ENCODE measurements around the gene PRR11. TPM values are rescaled to one million over a fixed set of nuclear protein-coding genes. Genes with fewer than 3 reads are reported as not detected.
"Not testable (repeated sequence)": the region's sequence is repeated elsewhere in the genome, so short reads cannot be mapped to it uniquely, and the experiment has no call there.

The PRR11 gene
- 29.4 and 32.5 TPM in 2 replicates for total RNA-seq (2014; rRNA removed; shearing (Covaris generic))

GRCh38 chr17:59155439-59156177 lies at the start of gene PRR11:
TSS of gene PRR11 (plus strand) at chr17:59155746. CDS start at chr17:59169753, 14,007 bp downstream.
- DNase-seq (ENCODE audit: low spot score), result peak; percentile 100

DNA sequence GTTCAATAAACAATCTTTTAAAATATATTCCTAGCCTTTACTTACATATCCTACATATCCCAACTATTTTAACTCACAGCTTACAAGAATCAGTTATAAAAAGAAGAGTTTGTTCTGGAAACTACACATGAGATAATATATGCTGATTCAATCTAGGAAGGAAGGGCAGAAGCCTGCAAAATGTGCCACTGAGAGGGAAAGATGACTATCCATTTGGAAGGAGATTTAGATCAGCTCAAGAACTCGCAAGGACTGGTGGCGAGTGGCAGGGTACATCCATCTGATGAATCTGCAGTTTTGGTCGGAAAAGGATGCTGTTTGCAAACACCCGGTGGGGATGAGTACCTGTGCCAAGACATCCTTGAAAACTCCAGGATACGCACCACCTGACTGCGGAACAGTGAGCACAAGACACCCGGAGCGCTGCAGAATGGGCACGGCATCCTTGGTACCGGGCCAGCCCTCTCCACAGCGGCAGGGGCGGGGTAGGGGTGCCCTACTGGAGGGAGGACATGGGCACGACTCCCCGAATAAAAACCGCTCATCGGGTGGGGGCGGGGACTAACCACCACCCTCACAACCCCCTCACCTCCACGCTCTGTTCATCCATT lies 49.6 kb upstream of the PRR11 start:
- DNase-seq (ENCODE audit: low spot score), result peak; percentile 64

- peak; percentile 98 for DNase-seq (ENCODE audit: low spot score)
Measured at GRCh38 chr17:59106463-59107305, 48.9 kb upstream of the PRR11 start, which contains the start of gene TRIM37. TSS of gene TRIM37 (minus strand) at chr17:59106880. CDS start at chr17:59106461, 419 bp downstream.

GRCh38 chr17:59107306-59107670 lies 48.3 kb upstream of the PRR11 start:
- no peak for DNase-seq (ENCODE audit: low spot score)

GRCh38 chr17:59108400-59109102 lies 47.0 kb upstream of the PRR11 start:
- no peak for DNase-seq (ENCODE audit: low spot score)

DNA sequence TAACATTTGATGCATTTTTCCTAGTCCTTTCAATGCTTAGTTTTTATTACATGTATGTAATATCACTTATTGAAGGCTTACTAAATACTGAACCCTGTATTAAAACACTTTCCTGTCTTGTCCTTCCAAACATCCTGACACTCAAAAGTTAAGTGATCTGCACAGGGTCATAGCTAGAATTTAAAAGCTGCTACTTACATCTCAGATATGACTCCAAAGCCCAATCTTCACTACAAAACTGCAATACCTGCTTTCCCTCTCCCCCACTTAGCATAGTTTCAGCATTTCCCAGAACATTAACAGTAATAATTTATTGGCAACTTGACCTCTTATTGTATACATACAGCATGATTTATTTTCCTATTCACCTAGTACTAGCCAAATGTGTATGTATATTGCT lies 44.6 kb upstream of the PRR11 start:
- DNase-seq (ENCODE audit: low spot score), result no peak

- no peak for DNase-seq (ENCODE audit: low spot score)
Measured at GRCh38 chr17:59111539-59111938, 44.0 kb upstream of the PRR11 start.

DNA sequence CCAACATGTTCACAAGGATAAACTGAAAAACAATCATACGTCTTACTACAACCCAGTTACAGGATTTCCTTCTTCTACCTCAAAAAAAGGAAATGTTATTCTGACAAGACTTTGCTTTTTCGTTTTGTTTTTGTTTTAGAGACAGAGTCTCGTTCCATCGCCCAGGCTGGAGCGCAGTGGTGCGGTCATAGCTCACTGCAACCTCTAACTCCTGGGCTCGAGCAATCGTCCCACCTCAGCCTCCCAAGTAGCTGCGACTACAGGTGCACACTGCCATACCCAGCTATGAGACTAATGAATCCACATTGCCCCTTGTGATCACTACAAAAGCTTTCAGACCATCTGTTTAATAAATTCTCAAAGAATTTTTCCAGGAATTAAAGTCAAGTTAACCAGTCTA lies 40.1 kb upstream of the PRR11 start:
- no peak for DNase-seq (ENCODE audit: low spot score)

DNA sequence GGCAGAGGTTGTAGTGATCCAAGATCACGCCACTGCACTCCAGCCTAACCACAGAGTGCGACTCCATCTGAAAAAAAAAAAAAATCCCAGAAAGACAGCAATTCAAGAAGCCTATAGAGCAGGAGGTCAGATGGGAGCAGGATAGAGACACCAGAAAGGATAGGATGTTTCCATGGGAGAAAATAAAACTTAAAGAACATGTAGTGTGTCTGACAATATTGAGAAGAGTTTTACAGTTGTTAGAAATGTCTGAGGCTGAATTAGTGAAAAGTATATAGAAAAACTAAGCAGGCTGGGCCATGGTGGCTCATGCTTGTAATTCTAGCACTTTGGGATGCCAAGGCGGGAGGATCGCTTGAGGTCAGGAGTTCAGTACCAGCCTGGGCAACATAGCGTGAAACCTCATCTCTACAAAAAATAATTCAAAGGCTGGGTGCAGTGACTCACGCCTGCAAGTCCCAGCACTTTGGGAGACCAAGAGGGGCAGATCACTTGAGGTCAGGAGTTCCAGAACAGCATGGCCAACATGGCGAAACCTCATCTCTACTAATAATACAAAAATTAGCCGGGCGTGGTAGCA lies 33.6 kb upstream of the PRR11 start:
- no peak for DNase-seq (ENCODE audit: low spot score)

DNA sequence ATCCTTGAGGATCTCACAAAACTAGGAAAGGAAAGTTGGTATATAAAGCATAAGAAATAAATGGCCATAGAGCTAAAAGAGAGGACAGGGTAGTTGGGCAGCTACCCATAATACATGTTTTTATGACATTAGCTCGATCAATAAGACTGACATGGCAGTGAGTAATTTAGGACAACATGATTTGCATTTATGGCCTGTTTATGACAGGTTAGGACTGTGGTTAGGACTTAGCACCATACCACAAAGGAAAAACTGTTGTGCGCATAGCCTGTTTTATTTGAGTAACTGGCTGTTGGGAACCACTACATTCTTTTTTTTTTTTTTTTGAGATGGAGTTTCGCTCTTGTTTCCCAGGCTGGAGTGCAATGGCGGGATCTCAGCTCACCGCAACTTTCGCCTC lies 30.9 kb upstream of the PRR11 start:
- no peak for DNase-seq (ENCODE audit: low spot score)

DNA sequence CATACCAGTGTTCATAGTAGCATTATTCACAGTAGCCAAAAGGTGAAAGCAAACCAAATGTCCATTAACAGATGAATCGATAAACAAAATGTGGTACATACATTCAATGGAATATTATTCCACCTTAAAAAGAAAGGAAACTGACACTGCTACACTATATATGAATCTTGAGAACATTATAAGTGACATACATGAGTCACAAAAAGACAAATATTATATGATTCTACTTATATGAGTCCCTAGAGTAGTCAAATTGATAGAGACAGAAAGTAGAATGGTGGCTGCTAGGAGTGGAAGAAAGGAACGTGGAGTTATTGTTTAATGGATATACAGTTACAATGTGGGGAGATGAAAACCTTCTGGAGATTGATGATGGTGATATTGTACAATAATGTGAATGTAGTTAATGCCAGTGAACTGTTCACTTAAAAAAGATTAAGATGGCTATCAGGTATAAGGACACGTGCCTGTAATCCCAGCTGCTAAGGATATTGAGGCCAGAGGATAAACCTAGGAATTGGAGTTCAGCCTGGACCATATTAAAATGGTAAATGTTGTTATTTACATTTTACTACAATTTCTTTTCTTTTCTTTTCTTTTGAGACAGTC lies 28.6 kb upstream of the PRR11 start:
- DNase-seq (ENCODE audit: low spot score), result no peak

DNA sequence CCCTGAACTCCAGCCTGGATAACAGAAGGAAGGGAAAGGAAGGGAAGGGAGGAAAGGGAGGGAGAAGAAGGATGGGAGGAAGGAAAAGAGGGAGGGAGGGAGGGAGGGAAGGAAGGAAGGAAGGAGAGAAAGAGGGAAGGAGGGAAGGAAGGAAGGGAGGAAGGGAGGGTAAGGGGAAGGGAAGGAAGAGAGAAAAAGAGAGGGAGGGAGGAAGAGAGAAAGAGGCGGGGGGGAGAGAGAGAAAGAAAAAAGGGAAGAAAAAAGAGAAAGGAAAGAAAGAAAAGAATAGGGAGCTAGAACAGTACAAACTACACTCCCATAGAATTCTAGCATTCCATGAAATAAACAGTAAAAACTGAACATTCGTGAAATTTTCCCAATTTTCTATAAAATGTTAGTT lies 25.7 kb upstream of the PRR11 start:
- no peak for DNase-seq (ENCODE audit: low spot score)

GRCh38 chr17:59131131-59131530 lies 24.4 kb upstream of the PRR11 start:
- no peak for DNase-seq (ENCODE audit: low spot score)

DNA sequence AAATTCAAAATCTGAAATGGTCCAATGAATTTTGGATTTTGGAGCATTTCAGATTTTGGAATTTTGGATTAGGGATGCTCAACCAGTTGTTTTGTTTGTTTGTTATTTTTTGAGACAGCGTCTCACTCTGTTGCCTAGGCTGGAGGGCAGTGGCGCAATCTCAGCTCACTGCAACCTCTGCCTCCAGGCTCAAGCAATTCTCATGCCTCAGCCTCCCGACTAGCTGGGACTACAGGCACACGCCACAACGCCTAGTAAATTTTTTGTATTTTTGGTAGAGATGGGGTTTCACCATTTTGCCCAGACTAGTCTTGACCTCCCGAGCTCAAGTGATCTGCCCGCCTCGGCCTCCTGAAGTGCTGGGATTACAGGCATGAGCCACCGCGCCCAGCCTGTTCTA lies 17.2 kb upstream of the PRR11 start:
- DNase-seq (ENCODE audit: low spot score), result not testable (repeated sequence)

- no peak for DNase-seq (ENCODE audit: low spot score)
Measured at GRCh38 chr17:59139939-59140338, 15.6 kb upstream of the PRR11 start.

- DNase-seq (ENCODE audit: low spot score), result no peak
Measured at GRCh38 chr17:59141860-59142259, 13.7 kb upstream of the PRR11 start.

DNA sequence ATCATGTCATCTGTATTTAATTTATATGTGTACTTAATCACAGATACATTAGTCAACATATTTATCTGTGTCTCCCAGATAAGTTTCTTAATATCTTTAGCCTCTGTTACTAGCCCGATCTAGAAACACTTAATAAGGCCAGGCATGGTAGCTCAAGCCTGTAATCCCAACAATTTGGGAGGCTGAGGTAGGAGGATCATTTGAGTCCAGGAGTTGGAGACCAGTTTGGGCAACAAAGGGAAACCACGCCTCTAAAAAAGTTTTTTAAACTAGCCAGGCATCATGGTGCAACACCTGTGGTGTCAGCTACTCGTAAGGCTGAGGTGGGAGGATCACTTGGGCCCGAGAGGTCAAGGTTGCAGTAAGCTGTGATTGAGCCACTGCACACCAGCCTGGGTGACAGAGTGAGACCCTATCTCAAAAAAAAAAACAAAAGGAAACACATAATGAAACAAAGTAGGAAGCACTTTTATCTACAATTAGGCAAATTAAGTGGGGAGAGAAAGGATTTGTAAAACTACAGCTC lies 9.9 kb upstream of the PRR11 start:
- DNase-seq (ENCODE audit: low spot score), result no peak

DNA sequence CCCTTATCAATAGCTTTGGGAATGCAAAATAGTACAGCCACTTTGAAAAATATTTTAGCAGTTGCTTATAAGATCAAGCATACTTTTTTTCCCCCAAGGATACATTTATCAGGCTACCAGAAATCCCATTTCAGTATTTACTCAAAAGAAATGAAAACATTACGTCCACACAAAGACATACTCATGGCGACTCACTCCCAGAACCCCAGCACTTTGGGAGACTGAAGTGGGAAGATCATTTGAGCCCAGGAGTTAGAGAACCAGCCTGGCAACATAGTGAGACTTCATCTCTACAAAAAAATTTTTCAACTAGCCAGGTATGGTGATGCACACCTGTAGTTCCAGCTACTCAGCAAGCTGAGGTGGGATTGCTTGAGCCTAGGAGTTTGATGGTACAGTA lies 6.5 kb upstream of the PRR11 start:
- no peak for DNase-seq (ENCODE audit: low spot score)

GRCh38 chr17:59149841-59150511 lies 5.6 kb upstream of the PRR11 start:
- DNase-seq (ENCODE audit: low spot score), result peak; percentile 42

- no peak for DNase-seq (ENCODE audit: low spot score)
Measured at GRCh38 chr17:59151006-59151405, 4.5 kb upstream of the PRR11 start.

Measured in A172 (cell line).